Natural killer cell (primary cell): ENCODE data around the gene PHF14. TPM values are rescaled to one million over a fixed set of nuclear protein-coding genes. Genes with fewer than 3 reads are reported as not detected.

ENCODE experiments used
- ATAC-seq, 3 donors: fragments of 150-1000 bp in 2 of 3; fragments of 200-7000 bp in 1 of 3; cut with Tn5 transposase; 1 replicate in 1 of 3; 2 replicates in 2 of 3; pipeline ENCODE4 v1.10.0; 2021; ENCODE audit warnings: mild to moderate bottlenecking in 2 of 3, moderate library complexity in 2 of 3
- DNase-seq, 2 donors: peaks; one replicate each; pipeline versions ENCODE4 v3.0.0 to v3.0.0-alpha.2; 2013 to 2021; ENCODE audit warnings: mixed read lengths in 1 of 2
- H3K27ac ChIP-seq: one replicate; pipeline ENCODE4 v1.5.1; 2013; ENCODE audit warnings: mild to moderate bottlenecking, low read length
- H3K27me3 ChIP-seq: one replicate; pipeline ENCODE4 v1.6.1; 2013; ENCODE audit warnings: low read length; ENCODE audit not compliant: control insufficient read depth, insufficient read depth
- H3K36me3 ChIP-seq: one replicate; pipeline ENCODE4 v1.6.1; 2013; ENCODE audit warnings: low read length; ENCODE audit not compliant: control insufficient read depth, insufficient read depth
- H3K4me1 ChIP-seq: one replicate; pipeline ENCODE4 v1.6.1; 2013; ENCODE audit warnings: low read length; ENCODE audit not compliant: control insufficient read depth, insufficient read depth
- H3K4me3 ChIP-seq: one replicate; pipeline ENCODE4 v1.5.1; 2013; ENCODE audit warnings: low read length
- H3K9me3 ChIP-seq: one replicate; pipeline ENCODE4 v1.6.1; 2013; ENCODE audit warnings: low read length; ENCODE audit not compliant: control insufficient read depth, insufficient read depth
- H3K27ac Mint-ChIP-seq, 2 donors: one replicate each; pipeline ENCODE4 v1.8.0; 2022; ENCODE audit warnings: mild to moderate bottlenecking in 2 of 2, mixed read lengths in 2 of 2, moderate library complexity in 1 of 2
- H3K27me3 Mint-ChIP-seq, 2 donors: one replicate each; pipeline ENCODE4 v1.8.0; 2022; ENCODE audit warnings: low read depth in 2 of 2, mixed read lengths in 2 of 2
- H3K36me3 Mint-ChIP-seq: one replicate; pipeline ENCODE4 v1.8.0; 2022; ENCODE audit warnings: mixed read lengths
- H3K4me1 Mint-ChIP-seq, 2 donors: one replicate each; pipeline ENCODE4 v1.8.0; 2022; ENCODE audit warnings: mixed read lengths in 2 of 2
- H3K4me3 Mint-ChIP-seq: one replicate; pipeline ENCODE4 v1.8.0; 2022; ENCODE audit warnings: mild to moderate bottlenecking, moderate library complexity, mixed read lengths
- H3K9me3 Mint-ChIP-seq, 2 donors: one replicate each; pipeline ENCODE4 v1.8.0; 2022; ENCODE audit warnings: mixed read lengths in 2 of 2
- CTCF ChIP-seq: fragments of 200-600 bp; IDR thresholded peaks from one replicate; pipeline ENCODE4 v1.8.0; 2022; ENCODE audit warnings: antibody characterized with exemption
- WGBS: methylation state at CpG from one replicate; pipeline ENCODE4 v1.1.7; 2013; ENCODE audit warnings: missing lambda C conversion rate; ENCODE audit not compliant: insufficient coverage; 5-methylcytosine and 5-hydroxymethylcytosine counted together
- intact Hi-C: fragments of 100-400 bp; cut with micrococcal nuclease; formaldehyde crosslinking; loops from one replicate; pipeline ENCODE4 v1.14.2; 2022
- total RNA-seq, 4 donors: library from RNA; stranded (reverse); fragments of 120-200 nt in 1 of 4; gene quantifications; one replicate each; pipeline versions ENCODE4 v1.2.3 to v1.2.4, GENCODE V29; 2013 to 2022

Gene PHF14
- total RNA-seq, 3 donors from 2014 or later (not counting 1 experiment from before 2014, with no cell fraction given), result 23.6 to 30.8 (median 27.7) TPM

- no peaks in the 10 kb centered on the region for H3K36me3 ChIP-seq
- Mint-ChIP-seq H3K36me3 (no peaks in the 10 kb centered on the region), H3K4me3 (no peak overlapping the region), H3K9me3 (no peaks in the 10 kb centered on the region), H3K27ac (no peak overlapping the region), H3K27me3 (no peaks in the 10 kb centered on the region), H3K4me1 (peaks cover 20 to 26% of the 10 kb centered on the region in 2 donors)
- DNase-seq (no peak), ATAC-seq (no peak)
- no peak overlapping the region for H3K4me3 ChIP-seq
- no peak for TF ChIP-seq CTCF
- H3K27me3 ChIP-seq, result no peaks in the 10 kb centered on the region
- no peak overlapping the region for H3K27ac ChIP-seq
- H3K9me3 ChIP-seq, result no peaks in the 10 kb centered on the region
- H3K4me1 ChIP-seq, result peaks cover 8% of the 10 kb centered on the region
- intact Hi-C loops, result no loop called here
Observed at GRCh38 chr7:11005202-11005601, 31.5 kb downstream of the PHF14 start.

GRCh38 chr7:11006291-11006690, 32.6 kb downstream of the PHF14 start:
- DNase-seq, result peak in 1 of 2 donors; percentile 20
- intact Hi-C loops, result no loop called here
- peak overlapping the region; percentile 70 to 74 for H3K27ac Mint-ChIP-seq

GRCh38 chr7:11009631-11010030, 36.0 kb downstream of the PHF14 start:
- DNase-seq (no peak), ATAC-seq (no peak)
- intact Hi-C loops, result no loop called here
- Mint-ChIP-seq H3K4me3 (no peak overlapping the region), H3K27ac (no peak overlapping the region), H3K27me3 (no peaks in the 10 kb centered on the region), H3K9me3 (no peaks in the 10 kb centered on the region), H3K4me1 (peaks cover 13 to 15% of the 10 kb centered on the region in 2 donors), H3K36me3 (no peaks in the 10 kb centered on the region)
- H3K27me3 ChIP-seq, result no peaks in the 10 kb centered on the region
- 80% methylated on average over 1 of the region's 1 CpG for WGBS
- no peak overlapping the region for H3K27ac ChIP-seq
- H3K4me3 ChIP-seq, result no peak overlapping the region
- no peaks in the 10 kb centered on the region for H3K9me3 ChIP-seq
- peaks cover 5% of the 10 kb centered on the region for H3K36me3 ChIP-seq
- peaks cover 8% of the 10 kb centered on the region for H3K4me1 ChIP-seq
- TF ChIP-seq CTCF, result no peak

More at GRCh38 chr7:11006291-11006690, 32.6 kb downstream of the PHF14 start:
- H3K36me3 ChIP-seq, result no peaks in the 10 kb centered on the region
- WGBS, result 29% methylated on average over 3 of the region's 3 CpGs
- TF ChIP-seq CTCF, result no peak
- peaks cover 8% of the 10 kb centered on the region for H3K4me1 ChIP-seq
- Mint-ChIP-seq H3K27me3 (no peaks in the 10 kb centered on the region), H3K36me3 (no peaks in the 10 kb centered on the region), H3K9me3 (no peaks in the 10 kb centered on the region), H3K4me3 (peak overlapping the region; percentile 47), H3K4me1 (peaks cover 17 to 20% of the 10 kb centered on the region in 2 donors)
- no peaks in the 10 kb centered on the region for H3K9me3 ChIP-seq
- H3K4me3 ChIP-seq, result no peak overlapping the region
- H3K27me3 ChIP-seq, result no peaks in the 10 kb centered on the region
- ATAC-seq, result peak in 1 of 3 donors; percentile 45
- no peak overlapping the region for H3K27ac ChIP-seq

- Mint-ChIP-seq H3K9me3 (no peaks in the 10 kb centered on the region), H3K27me3 (no peaks in the 10 kb centered on the region)
- no CpG with 5 or more reads among the region's 1 CpG for WGBS
Observed at GRCh38 chr7:11021468-11021867, 47.8 kb downstream of the PHF14 start.

More at GRCh38 chr7:11021468-11021867, 47.8 kb downstream of the PHF14 start:
- H3K4me1 ChIP-seq, result peaks cover 6% of the 10 kb centered on the region
- H3K9me3 ChIP-seq, result no peaks in the 10 kb centered on the region
- no peak for ATAC-seq
- no peak for TF ChIP-seq CTCF
- Mint-ChIP-seq H3K27ac (no peak overlapping the region), H3K36me3 (peaks cover 9% of the 10 kb centered on the region), H3K4me1 (peaks cover 19 to 24% of the 10 kb centered on the region in 2 donors), H3K4me3 (no peak overlapping the region)
- no peak for DNase-seq
- peaks cover 4% of the 10 kb centered on the region for H3K36me3 ChIP-seq
- H3K27me3 ChIP-seq, result no peaks in the 10 kb centered on the region
- no peak overlapping the region for H3K4me3 ChIP-seq
- intact Hi-C loops, result no loop called here
- no peak overlapping the region for H3K27ac ChIP-seq
